CD4-positive, alpha-beta T cell (primary cell): Measurements from ENCODE around the gene RNASEH2B. TPM values are rescaled to one million over a fixed set of nuclear protein-coding genes. Genes with fewer than 3 reads are reported as not detected.

ENCODE experiments used
- ATAC-seq: fragments of 200-7000 bp; cut with Tn5 transposase; one replicate; pipeline ENCODE4 v1.10.0; 2022; ENCODE audit warnings: mild to moderate bottlenecking; ENCODE audit not compliant: poor library complexity
- CTCF ChIA-PET: fragments of 350-600 bp; sonication (Branson Sonifier 250); formaldehyde crosslinking; loops from one replicate; lab custom pipeline; 2021; ENCODE audit warnings: antibody characterized with exemption, inconsistent platforms; lab: Charles Lee
- POLR2A ChIA-PET: fragments of 350-600 bp; sonication (Branson Sonifier 250); formaldehyde crosslinking; loops from one replicate; lab custom pipeline; 2021; ENCODE audit warnings: antibody characterized with exemption, inconsistent platforms; lab: Charles Lee
- DNase-seq, 14 experiments: peaks; one replicate each; pipeline ENCODE4 v3.0.0-alpha.2; 2013 to 2020; ENCODE audit warnings: mixed read lengths in 2 of 14
- H3K27ac ChIP-seq, 2 donors: one replicate each; pipeline versions ENCODE4 v1.5.1 to v1.7.0; 2013; ENCODE audit warnings: low read length in 2 of 2, low read depth in 1 of 2, mild to moderate bottlenecking in 1 of 2
- H3K27me3 ChIP-seq, 2 experiments: 1 replicate in 1 of 2; 2 replicates in 1 of 2; pipeline versions ENCODE4 v1.6.1 to v1.7.0; 2013; ENCODE audit warnings: low read length in 2 of 2, control low read depth in 1 of 2, mild to moderate bottlenecking in 1 of 2, moderate library complexity in 1 of 2; ENCODE audit not compliant: insufficient read depth in 2 of 2, control insufficient read depth in 1 of 2
- H3K36me3 ChIP-seq: one replicate; pipeline ENCODE4 v1.6.1; 2013; ENCODE audit warnings: low read length, control low read depth; ENCODE audit not compliant: insufficient read depth
- H3K4me1 ChIP-seq: one replicate; pipeline ENCODE4 v1.6.1; 2013; ENCODE audit warnings: low read length, control low read depth; ENCODE audit not compliant: insufficient read depth
- H3K4me3 ChIP-seq: one replicate; pipeline ENCODE4 v1.5.1; 2013; ENCODE audit warnings: mild to moderate bottlenecking, low read length, moderate library complexity
- H3K9me3 ChIP-seq, 2 experiments: 1 replicate in 1 of 2; 2 replicates in 1 of 2; pipeline versions ENCODE4 v1.6.1 to v1.7.0; 2013; ENCODE audit warnings: low read length in 2 of 2, mild to moderate bottlenecking in 2 of 2, control low read depth in 1 of 2, moderate library complexity in 1 of 2; ENCODE audit not compliant: control insufficient read depth in 1 of 2, insufficient read depth in 1 of 2
- H3K27ac Mint-ChIP-seq: one replicate; pipeline ENCODE4 v1.8.0; 2020; ENCODE audit warnings: mixed read lengths
- H3K27me3 Mint-ChIP-seq: one replicate; pipeline ENCODE4 v1.8.0; 2021; ENCODE audit warnings: mixed read lengths
- H3K36me3 Mint-ChIP-seq: one replicate; pipeline ENCODE4 v1.8.0; 2021; ENCODE audit warnings: low read depth, mixed read lengths
- H3K4me1 Mint-ChIP-seq: one replicate; pipeline ENCODE4 v1.8.0; 2021; ENCODE audit warnings: low read depth, mixed read lengths
- H3K4me3 Mint-ChIP-seq: one replicate; pipeline ENCODE4 v1.8.0; 2020; ENCODE audit warnings: mild to moderate bottlenecking, mixed read lengths
- H3K9me3 Mint-ChIP-seq: one replicate; pipeline ENCODE4 v1.8.0; 2020; ENCODE audit warnings: mixed read lengths
- intact Hi-C, 2 experiments: fragments of 100-400 bp; cut with DNase I in 1 of 2; cut with micrococcal nuclease in 1 of 2; formaldehyde crosslinking; loops; one replicate each; pipeline versions ENCODE4 v1.15.1 to v1.9.0; 2023 to 2025; cut with DNase I, micrococcal nuclease
- total RNA-seq, 174 experiments: library from RNA in 2 of 174; stranded (reverse) in 2 of 174; gene quantifications; one replicate each; pipeline ENCODE4 v1.2.3 and lab custom pipeline; 2021 to 2026
- TF ChIP-seq, protein P1 (sequence below): fragments of 200-600 bp; IDR thresholded peaks from one replicate; pipeline ENCODE4 v1.8.0; 2022; ENCODE audit warnings: antibody characterized with exemption, mild to moderate bottlenecking

RNASEH2B gene
- total RNA-seq, 2 experiments from 2014 or later = 68.4 to 74.6 TPM

- no peaks in the 10 kb centered on the region for H3K4me1 ChIP-seq
- CTCF ChIA-PET = interaction anchor here (1.0 kb wide), 1 partner anchor 54 kb away, joined by 3 read pairs; no protein-coding TSS in a partner anchor
- H3K27me3 ChIP-seq = peaks cover 0 to 4% of the 10 kb centered on the region in 2 experiments
- no peaks in the 10 kb centered on the region for H3K27me3 Mint-ChIP-seq
- no peaks in the 10 kb centered on the region for H3K4me1 Mint-ChIP-seq
- no peak overlapping the region for H3K27ac Mint-ChIP-seq
- no peaks in the 10 kb centered on the region for H3K36me3 ChIP-seq
- H3K27ac ChIP-seq = no peak overlapping the region
- TF ChIP-seq, protein P1, sequence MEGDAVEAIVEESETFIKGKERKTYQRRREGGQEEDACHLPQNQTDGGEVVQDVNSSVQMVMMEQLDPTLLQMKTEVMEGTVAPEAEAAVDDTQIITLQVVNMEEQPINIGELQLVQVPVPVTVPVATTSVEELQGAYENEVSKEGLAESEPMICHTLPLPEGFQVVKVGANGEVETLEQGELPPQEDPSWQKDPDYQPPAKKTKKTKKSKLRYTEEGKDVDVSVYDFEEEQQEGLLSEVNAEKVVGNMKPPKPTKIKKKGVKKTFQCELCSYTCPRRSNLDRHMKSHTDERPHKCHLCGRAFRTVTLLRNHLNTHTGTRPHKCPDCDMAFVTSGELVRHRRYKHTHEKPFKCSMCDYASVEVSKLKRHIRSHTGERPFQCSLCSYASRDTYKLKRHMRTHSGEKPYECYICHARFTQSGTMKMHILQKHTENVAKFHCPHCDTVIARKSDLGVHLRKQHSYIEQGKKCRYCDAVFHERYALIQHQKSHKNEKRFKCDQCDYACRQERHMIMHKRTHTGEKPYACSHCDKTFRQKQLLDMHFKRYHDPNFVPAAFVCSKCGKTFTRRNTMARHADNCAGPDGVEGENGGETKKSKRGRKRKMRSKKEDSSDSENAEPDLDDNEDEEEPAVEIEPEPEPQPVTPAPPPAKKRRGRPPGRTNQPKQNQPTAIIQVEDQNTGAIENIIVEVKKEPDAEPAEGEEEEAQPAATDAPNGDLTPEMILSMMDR = no peak
- H3K4me3 Mint-ChIP-seq = no peak overlapping the region
- POLR2A ChIA-PET = interaction anchor here (1.0 kb wide), 1 partner anchor 10 kb away, joined by 4 read pairs; no protein-coding TSS in a partner anchor
- no peak for DNase-seq
- intact Hi-C loops = no loop called here
- ATAC-seq = no peak
- H3K36me3 Mint-ChIP-seq = no peaks in the 10 kb centered on the region
- no peaks in the 10 kb centered on the region for H3K9me3 Mint-ChIP-seq
- H3K4me3 ChIP-seq = no peak overlapping the region
- H3K9me3 ChIP-seq = no peaks in the 10 kb centered on the region
Observed at GRCh38 chr13:50883728-50884127, 25.9 kb upstream of the RNASEH2B start.

GRCh38 chr13:50884265-50884664 lies 25.3 kb upstream of the RNASEH2B start:
- no peak overlapping the region for H3K27ac Mint-ChIP-seq
- no peak for DNase-seq

DNA sequence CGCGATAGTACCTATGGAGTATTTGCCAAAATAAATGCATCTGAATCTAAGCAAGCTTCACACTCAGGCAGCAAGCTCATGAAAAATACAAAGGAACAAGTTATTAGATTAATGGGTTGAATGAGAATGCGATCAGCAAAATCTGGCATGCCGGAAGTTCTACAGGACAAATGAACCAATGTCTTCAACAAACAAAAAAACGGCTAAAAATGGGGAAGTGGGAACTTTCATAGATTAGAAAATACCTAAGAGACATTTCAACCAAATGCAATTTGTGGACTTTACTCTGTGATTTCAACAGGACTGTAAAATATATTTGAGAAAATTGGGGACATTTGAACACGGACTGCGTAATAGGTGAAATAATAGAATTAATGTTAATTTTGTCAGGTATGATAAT lies 22.4 kb upstream of the RNASEH2B start:
- no peaks in the 10 kb centered on the region for H3K36me3 ChIP-seq
- no peak overlapping the region for H3K27ac ChIP-seq
- Mint-ChIP-seq H3K27ac (no peak overlapping the region), H3K4me3 (no peak overlapping the region), H3K27me3 (no peaks in the 10 kb centered on the region), H3K9me3 (no peaks in the 10 kb centered on the region), H3K4me1 (peaks cover 15% of the 10 kb centered on the region), H3K36me3 (no peaks in the 10 kb centered on the region)
- no peaks in the 10 kb centered on the region for H3K27me3 ChIP-seq
- ChIA-PET CTCF (no interaction called here), POLR2A (no interaction called here)
- intact Hi-C loops = no loop called here
- no peaks in the 10 kb centered on the region for H3K9me3 ChIP-seq
- DNase-seq (no peak), ATAC-seq (no peak)
- peaks cover 11% of the 10 kb centered on the region for H3K4me1 ChIP-seq
- no peak overlapping the region for H3K4me3 ChIP-seq
- TF ChIP-seq, protein P1 = no peak

More at GRCh38 chr13:50884265-50884664, 25.3 kb upstream of the RNASEH2B start:
- Histone ChIP-seq H3K27ac (no peak overlapping the region), H3K27me3 (peaks cover 0 to 4% of the 10 kb centered on the region in 2 experiments), H3K4me3 (no peak overlapping the region), H3K9me3 (no peaks in the 10 kb centered on the region), H3K4me1 (no peaks in the 10 kb centered on the region), H3K36me3 (no peaks in the 10 kb centered on the region)
- Mint-ChIP-seq H3K36me3 (no peaks in the 10 kb centered on the region), H3K4me3 (no peak overlapping the region), H3K27me3 (no peaks in the 10 kb centered on the region), H3K4me1 (no peaks in the 10 kb centered on the region), H3K9me3 (no peaks in the 10 kb centered on the region)
- ChIA-PET CTCF (no interaction called here), POLR2A (no interaction called here)
- intact Hi-C loops = no loop called here
- TF ChIP-seq, protein P1 = no peak
- no peak for ATAC-seq
